CD8-positive, alpha-beta memory T cell (primary cell): ENCODE data around the gene TIGD3. TPM values are rescaled to one million over a fixed set of nuclear protein-coding genes. Genes with fewer than 3 reads are reported as not detected.

Experiments
- CTCF ChIA-PET: fragments of 350-600 bp; sonication (Branson Sonifier 250); formaldehyde crosslinking; loops from one replicate; lab custom pipeline; 2021; ENCODE audit warnings: antibody characterized with exemption; lab: Charles Lee
- POLR2A ChIA-PET: fragments of 350-600 bp; sonication (Branson Sonifier 250); formaldehyde crosslinking; loops from one replicate; lab custom pipeline; 2021; ENCODE audit warnings: antibody characterized with exemption; lab: Charles Lee
- DNase-seq, 5 donors: peaks; one replicate each; pipeline versions ENCODE4 v3.0.0 to v3.0.0-alpha.2; 2020 to 2022; ENCODE audit warnings: mixed read lengths in 1 of 5
- H3K27ac ChIP-seq: one replicate; pipeline ENCODE4 v1.7.0; 2013; ENCODE audit warnings: low read depth, mild to moderate bottlenecking, low read length, moderate library complexity
- H3K27me3 ChIP-seq: 2 replicates; pipeline ENCODE4 v1.7.0; 2013; ENCODE audit warnings: low read length, mild to moderate bottlenecking; ENCODE audit not compliant: insufficient read depth, poor library complexity, severe bottlenecking
- H3K36me3 ChIP-seq: 2 replicates; pipeline ENCODE4 v1.7.0; 2013; ENCODE audit warnings: mild to moderate bottlenecking, low read length, moderate library complexity; ENCODE audit not compliant: insufficient read depth
- H3K4me1 ChIP-seq: 2 replicates; pipeline ENCODE4 v1.7.0; 2013; ENCODE audit warnings: mild to moderate bottlenecking, low read length, moderate library complexity; ENCODE audit not compliant: insufficient read depth
- H3K4me3 ChIP-seq: 2 replicates; pipeline ENCODE4 v1.7.0; 2013; ENCODE audit warnings: mild to moderate bottlenecking, low read length
- H3K9me3 ChIP-seq: 2 replicates; pipeline ENCODE4 v1.7.0; 2013; ENCODE audit warnings: mild to moderate bottlenecking, low read length
- H3K27ac Mint-ChIP-seq, 8 donors: one replicate each; pipeline ENCODE4 v1.8.0; 2020 to 2021; ENCODE audit warnings: mixed read lengths in 8 of 8, mild to moderate bottlenecking in 6 of 8, inconsistent platforms in 3 of 8, moderate library complexity in 3 of 8
- H3K27me3 Mint-ChIP-seq, 2 donors: one replicate each; pipeline ENCODE4 v1.8.0; 2020 to 2021; ENCODE audit warnings: mixed read lengths in 2 of 2, mild to moderate bottlenecking in 1 of 2, moderate library complexity in 1 of 2
- H3K36me3 Mint-ChIP-seq, 3 donors: one replicate each; pipeline ENCODE4 v1.8.0; 2020 to 2021; ENCODE audit warnings: mixed read lengths in 3 of 3, inconsistent platforms in 1 of 3, mild to moderate bottlenecking in 1 of 3
- H3K4me1 Mint-ChIP-seq, 3 donors: one replicate each; pipeline ENCODE4 v1.8.0; 2020 to 2021; ENCODE audit warnings: mixed read lengths in 3 of 3, inconsistent platforms in 1 of 3, mild to moderate bottlenecking in 1 of 3
- H3K4me3 Mint-ChIP-seq, 7 donors: one replicate each; pipeline ENCODE4 v1.8.0; 2020 to 2021; ENCODE audit warnings: mixed read lengths in 7 of 7, mild to moderate bottlenecking in 6 of 7, moderate library complexity in 4 of 7, inconsistent platforms in 2 of 7
- H3K9me3 Mint-ChIP-seq, 5 donors: one replicate each; pipeline ENCODE4 v1.8.0; 2020 to 2022; ENCODE audit warnings: mixed read lengths in 5 of 5, mild to moderate bottlenecking in 3 of 5, moderate library complexity in 2 of 5, inconsistent platforms in 1 of 5
- polyA plus RNA-seq: library from polyadenylated mRNA; unstranded; fragments of 300-500 nt; fragmentation: Illumina TruSeq; gene quantifications from one replicate; pipeline ENCODE4 v1.2.3, GENCODE V29; 2021
- total RNA-seq, 2 experiments: library from RNA; stranded (reverse); gene quantifications; one replicate each; pipeline ENCODE4 v1.2.3, GENCODE V29; 2021

Gene TIGD3
- total and polyA plus RNA-seq, 3 experiments from 2014 or later: 0.59 to 1.2 (median 0.91) TPM

GRCh38 chr11:65399845-65400244 is 45.3 kb downstream of the TIGD3 start:
- no peaks in the 10 kb centered on the region for H3K9me3 Mint-ChIP-seq
- peaks cover 4 to 77% (median 4%) of the 10 kb centered on the region in 3 donors for H3K36me3 Mint-ChIP-seq
- DNase-seq: no peak
- no peak overlapping the region for H3K4me3 Mint-ChIP-seq
- peaks cover 0 to 6% (median 1%) of the 10 kb centered on the region in 3 donors for H3K4me1 Mint-ChIP-seq
- ChIA-PET CTCF (no interaction called here), POLR2A (no interaction called here)
- H3K4me3 ChIP-seq: no peak overlapping the region
- peaks cover 4% of the 10 kb centered on the region for H3K36me3 ChIP-seq
- H3K4me1 ChIP-seq: no peaks in the 10 kb centered on the region
- H3K27me3 Mint-ChIP-seq: no peaks in the 10 kb centered on the region
- peak overlapping the region in 1 of 8 donors; percentile 33 for H3K27ac Mint-ChIP-seq
- no peaks in the 10 kb centered on the region for H3K27me3 ChIP-seq
- H3K9me3 ChIP-seq: no peaks in the 10 kb centered on the region
- H3K27ac ChIP-seq: no peak overlapping the region

- Histone ChIP-seq H3K4me3 (no peak overlapping the region), H3K36me3 (peaks cover 9% of the 10 kb centered on the region), H3K27me3 (no peaks in the 10 kb centered on the region), H3K4me1 (no peaks in the 10 kb centered on the region), H3K27ac (no peak overlapping the region), H3K9me3 (no peaks in the 10 kb centered on the region)
- no peak for DNase-seq
- peaks cover 0 to 6% (median 1%) of the 10 kb centered on the region in 3 donors for H3K4me1 Mint-ChIP-seq
- peak overlapping the region in 1 of 8 donors; percentile 33 for H3K27ac Mint-ChIP-seq
- H3K4me3 Mint-ChIP-seq: no peak overlapping the region
- ChIA-PET POLR2A (interaction anchor here (0.8 kb wide), 1 partner anchor 100 kb away, joined by 3 read pairs; no protein-coding TSS in a partner anchor), CTCF (no interaction called here)
- H3K27me3 Mint-ChIP-seq: no peaks in the 10 kb centered on the region
- H3K36me3 Mint-ChIP-seq: peaks cover 4 to 77% (median 4%) of the 10 kb centered on the region in 3 donors
- H3K9me3 Mint-ChIP-seq: no peaks in the 10 kb centered on the region
Observed at GRCh38 chr11:65400307-65401072, 45.9 kb downstream of the TIGD3 start.

GRCh38 chr11:65401073-65401802 is 46.7 kb downstream of the TIGD3 start:
- Histone ChIP-seq H3K4me3 (no peak overlapping the region), H3K36me3 (peaks cover 9% of the 10 kb centered on the region), H3K27ac (no peak overlapping the region), H3K9me3 (no peaks in the 10 kb centered on the region), H3K27me3 (no peaks in the 10 kb centered on the region), H3K4me1 (no peaks in the 10 kb centered on the region)
- H3K4me1 Mint-ChIP-seq: peaks cover 0 to 6% (median 1%) of the 10 kb centered on the region in 3 donors
- DNase-seq: no peak
- H3K36me3 Mint-ChIP-seq: peaks cover 4 to 74% (median 4%) of the 10 kb centered on the region in 3 donors
- no peaks in the 10 kb centered on the region for H3K27me3 Mint-ChIP-seq
- H3K4me3 Mint-ChIP-seq: no peak overlapping the region
- ChIA-PET CTCF (no interaction called here), POLR2A (interaction anchor here (0.7 to 0.8 kb wide), 2 partner anchors 43 to 99 kb away, joined by 3 read pairs; no protein-coding TSS in a partner anchor)
- H3K9me3 Mint-ChIP-seq: no peaks in the 10 kb centered on the region
- peak overlapping the region in 1 of 8 donors; percentile 65 for H3K27ac Mint-ChIP-seq

- H3K4me3 Mint-ChIP-seq: no peak overlapping the region
- POLR2A ChIA-PET: interaction anchor here (0.7 kb wide), 1 partner anchor 42 kb away, joined by 3 read pairs; no protein-coding TSS in a partner anchor
- H3K27ac Mint-ChIP-seq: peak overlapping the region in 2 of 8 donors; percentile 36 to 43
- H3K27me3 Mint-ChIP-seq: no peaks in the 10 kb centered on the region
- CTCF ChIA-PET: no interaction called here
- Histone ChIP-seq H3K36me3 (peaks cover 9% of the 10 kb centered on the region), H3K4me3 (no peak overlapping the region), H3K27me3 (no peaks in the 10 kb centered on the region), H3K27ac (no peak overlapping the region), H3K4me1 (no peaks in the 10 kb centered on the region), H3K9me3 (no peaks in the 10 kb centered on the region)
- H3K36me3 Mint-ChIP-seq: peaks cover 4 to 73% (median 4%) of the 10 kb centered on the region in 3 donors
- no peaks in the 10 kb centered on the region for H3K9me3 Mint-ChIP-seq
- DNase-seq: no peak
- peaks cover 0 to 6% (median 1%) of the 10 kb centered on the region in 3 donors for H3K4me1 Mint-ChIP-seq
Observed at GRCh38 chr11:65401803-65402248, 47.3 kb downstream of the TIGD3 start.

- Mint-ChIP-seq H3K36me3 (peaks cover 0 to 72% (median 0%) of the 10 kb centered on the region in 3 donors), H3K4me3 (no peak overlapping the region), H3K27ac (peak overlapping the region in 1 of 8 donors; percentile 54), H3K4me1 (peaks cover 0 to 3% (median 0%) of the 10 kb centered on the region in 3 donors), H3K27me3 (no peaks in the 10 kb centered on the region), H3K9me3 (no peaks in the 10 kb centered on the region)
- Histone ChIP-seq H3K27ac (no peak overlapping the region), H3K4me3 (no peak overlapping the region), H3K36me3 (peaks cover 9% of the 10 kb centered on the region), H3K9me3 (no peaks in the 10 kb centered on the region), H3K4me1 (no peaks in the 10 kb centered on the region), H3K27me3 (no peaks in the 10 kb centered on the region)
- ChIA-PET POLR2A (no interaction called here), CTCF (no interaction called here)
- no peak for DNase-seq
Observed at GRCh38 chr11:65402790-65403189, 48.2 kb downstream of the TIGD3 start.

GRCh38 chr11:65403607-65404121 is 49.1 kb downstream of the TIGD3 start:
- POLR2A ChIA-PET: no interaction called here
- no peaks in the 10 kb centered on the region for H3K27me3 Mint-ChIP-seq
- peaks cover 0 to 3% (median 0%) of the 10 kb centered on the region in 3 donors for H3K4me1 Mint-ChIP-seq

GRCh38 chr11:65404210-65404609 is 49.7 kb downstream of the TIGD3 start:
- H3K9me3 Mint-ChIP-seq: no peaks in the 10 kb centered on the region
- H3K27ac Mint-ChIP-seq: no peak overlapping the region
- H3K27me3 ChIP-seq: no peaks in the 10 kb centered on the region
- peak overlapping the region; percentile 38 for H3K27ac ChIP-seq
- no peak overlapping the region for H3K4me3 Mint-ChIP-seq
- peaks cover 0 to 74% (median 2%) of the 10 kb centered on the region in 3 donors for H3K36me3 Mint-ChIP-seq
- H3K4me1 Mint-ChIP-seq: peaks cover 0 to 3% (median 0%) of the 10 kb centered on the region in 3 donors
- peaks cover 10% of the 10 kb centered on the region for H3K36me3 ChIP-seq
- no peaks in the 10 kb centered on the region for H3K27me3 Mint-ChIP-seq
- CTCF ChIA-PET: interaction anchor here (1.3 to 3.8 kb wide), 4 partner anchors 12 to 184 kb away, joined by 3 to 15 read pairs (median 4); no protein-coding TSS in a partner anchor
- H3K4me1 ChIP-seq: no peaks in the 10 kb centered on the region
- H3K4me3 ChIP-seq: no peak overlapping the region
- H3K9me3 ChIP-seq: no peaks in the 10 kb centered on the region
- DNase-seq: no peak
- POLR2A ChIA-PET: interaction anchor here (0.6 kb wide), 1 partner anchor 36 kb away, joined by 3 read pairs; no protein-coding TSS in a partner anchor

More at GRCh38 chr11:65403607-65404121, 49.1 kb downstream of the TIGD3 start:
- Mint-ChIP-seq H3K4me3 (no peak overlapping the region), H3K36me3 (peaks cover 0 to 71% (median 2%) of the 10 kb centered on the region in 3 donors), H3K9me3 (no peaks in the 10 kb centered on the region), H3K27ac (no peak overlapping the region)
- CTCF ChIA-PET: interaction anchor here (1.3 to 3.8 kb wide), 3 partner anchors 13 to 185 kb away, joined by 3 to 15 read pairs (median 4); no protein-coding TSS in a partner anchor
- Histone ChIP-seq H3K4me1 (no peaks in the 10 kb centered on the region), H3K4me3 (no peak overlapping the region), H3K9me3 (no peaks in the 10 kb centered on the region), H3K36me3 (peaks cover 9% of the 10 kb centered on the region), H3K27ac (peak overlapping the region; percentile 38), H3K27me3 (no peaks in the 10 kb centered on the region)
- no peak for DNase-seq
